Ectodermal cell (in vitro differentiated cells): ENCODE measurements around the gene MED26.

Source experiments
- H3K27ac ChIP-seq: 2 replicates; pipeline ENCODE4 v1.7.0; 2013; ENCODE audit warnings: mild to moderate bottlenecking, low read depth, low read length; ENCODE audit not compliant: insufficient read depth, poor library complexity, severe bottlenecking
- H3K27me3 ChIP-seq: 2 replicates; pipeline ENCODE4 v1.7.0; 2013; ENCODE audit warnings: mild to moderate bottlenecking, low read length; ENCODE audit not compliant: insufficient read depth, control insufficient read depth, poor library complexity, severe bottlenecking
- H3K36me3 ChIP-seq: one replicate; pipeline ENCODE4 v1.7.0; 2013; ENCODE audit warnings: low read length; ENCODE audit not compliant: control insufficient read depth, insufficient read depth
- H3K4me1 ChIP-seq: one replicate; pipeline ENCODE4 v1.7.0; 2013; ENCODE audit warnings: low read length; ENCODE audit not compliant: control insufficient read depth, insufficient read depth
- H3K4me3 ChIP-seq: 2 replicates; pipeline ENCODE4 v1.7.0; 2013; ENCODE audit warnings: low read depth, low read length, control low read depth; ENCODE audit not compliant: insufficient read depth
- H3K9me3 ChIP-seq: 2 replicates; pipeline ENCODE4 v1.7.0; 2013; ENCODE audit warnings: mild to moderate bottlenecking, low read length, moderate library complexity; ENCODE audit not compliant: control insufficient read depth
- WGBS, 2 experiments: methylation state at CpG; one replicate each; pipeline ENCODE4 v1.1.7; 2013; ENCODE audit warnings: missing lambda C conversion rate in 2 of 2; 5-methylcytosine and 5-hydroxymethylcytosine counted together

Gene MED26

GRCh38 chr19:16594131-16594586 is 33.8 kb downstream of the MED26 start:
- Histone ChIP-seq H3K9me3 (no peaks in the 10 kb centered on the region), H3K4me3 (no peak overlapping the region), H3K36me3 (no peaks in the 10 kb centered on the region), H3K4me1 (peaks cover 12% of the 10 kb centered on the region), H3K27me3 (no peaks in the 10 kb centered on the region), H3K27ac (no peak overlapping the region)
- 95 to 98% methylated on average over 10 of the region's 10 CpGs for WGBS, 2 experiments

GRCh38 chr19:16593181-16593580 is 34.8 kb downstream of the MED26 start:
- Histone ChIP-seq H3K9me3 (no peaks in the 10 kb centered on the region), H3K27me3 (no peaks in the 10 kb centered on the region), H3K4me3 (no peak overlapping the region), H3K4me1 (peaks cover 20% of the 10 kb centered on the region), H3K36me3 (no peaks in the 10 kb centered on the region), H3K27ac (no peak overlapping the region)
- 93 to 97% methylated on average over 4 of the region's 4 CpGs for WGBS, 2 experiments

- WGBS, 2 experiments: 71 to 73% methylated on average over 10 of the region's 10 CpGs
- no peaks in the 10 kb centered on the region for H3K36me3 ChIP-seq
- H3K4me3 ChIP-seq: no peak overlapping the region
- no peak overlapping the region for H3K27ac ChIP-seq
- H3K4me1 ChIP-seq: peaks cover 27% of the 10 kb centered on the region
- H3K27me3 ChIP-seq: no peaks in the 10 kb centered on the region
- H3K9me3 ChIP-seq: no peaks in the 10 kb centered on the region
These were observed 36.0 kb downstream of the MED26 start for GRCh38 chr19:16591803-16592556.

DNA sequence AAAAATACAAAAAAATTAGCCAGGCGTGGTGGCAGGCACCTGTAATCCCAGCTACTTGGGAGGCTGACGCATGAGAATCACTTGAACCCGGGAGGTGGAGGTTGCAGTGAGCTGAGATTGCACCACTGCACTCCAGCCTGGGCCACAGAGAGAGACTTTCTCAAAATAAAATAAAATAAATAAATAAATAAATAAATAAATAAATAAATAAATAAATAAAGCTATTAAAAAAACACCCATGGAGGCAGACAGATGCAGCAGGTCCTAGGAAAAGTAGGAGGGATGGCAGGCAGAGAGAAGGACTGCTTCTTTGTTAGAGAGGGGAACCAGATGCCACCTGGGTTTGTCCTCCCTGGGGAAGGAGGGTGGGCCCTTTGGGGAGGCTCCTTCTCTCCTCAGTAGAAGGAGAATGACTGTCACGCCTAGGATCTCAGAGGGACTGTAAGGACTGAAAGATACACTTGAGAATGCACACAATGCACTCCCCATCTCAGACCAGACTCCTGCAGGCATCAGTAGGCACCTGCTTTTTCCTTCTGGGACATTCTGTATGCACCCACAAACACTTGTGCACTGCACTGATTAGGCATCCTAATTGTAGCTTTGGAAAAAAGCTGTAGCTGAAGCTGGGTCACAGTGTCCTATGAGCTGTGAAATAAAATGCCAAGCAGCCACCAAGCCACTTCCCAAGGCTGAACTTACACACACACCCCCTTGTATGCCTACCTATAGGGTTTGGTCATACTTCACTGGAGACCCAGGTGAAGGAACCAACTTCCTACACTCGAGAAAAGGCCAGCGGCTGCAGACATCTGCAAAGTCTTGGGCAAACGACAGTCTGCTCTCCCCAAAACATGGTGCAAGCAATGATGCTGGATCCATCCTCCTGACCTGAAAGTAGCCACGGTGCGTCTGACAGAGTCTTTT is 36.9 kb downstream of the MED26 start:
- WGBS, 2 experiments: 91% methylated on average over 9 of the region's 9 CpGs
- Histone ChIP-seq H3K9me3 (no peaks in the 10 kb centered on the region), H3K36me3 (no peaks in the 10 kb centered on the region), H3K4me3 (no peak overlapping the region), H3K4me1 (peaks cover 27% of the 10 kb centered on the region), H3K27me3 (no peaks in the 10 kb centered on the region), H3K27ac (no peak overlapping the region)

DNA sequence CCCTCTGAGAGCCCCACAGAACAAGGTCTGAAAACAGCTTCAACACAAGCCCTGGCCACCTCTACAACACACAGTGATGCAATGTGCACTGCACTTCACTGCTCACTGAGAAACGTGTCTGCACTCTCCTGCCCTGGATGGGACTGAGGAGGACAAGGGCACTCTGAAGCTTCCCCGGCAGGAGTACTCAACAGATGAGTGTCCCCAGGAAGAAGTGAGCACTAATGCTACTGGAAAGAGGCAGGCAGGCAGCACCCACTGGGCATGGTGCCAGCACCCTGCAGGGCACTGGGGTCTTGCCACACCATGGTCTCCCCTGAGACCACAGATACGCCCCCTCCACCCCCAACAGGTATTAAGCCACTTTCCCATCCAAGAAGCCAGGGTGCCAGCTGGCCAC is 38.1 kb downstream of the MED26 start:
- H3K36me3 ChIP-seq: no peaks in the 10 kb centered on the region
- no peak overlapping the region for H3K4me3 ChIP-seq
- peaks cover 35% of the 10 kb centered on the region for H3K4me1 ChIP-seq
- WGBS, 2 experiments: 88 to 92% methylated on average over 3 of the region's 3 CpGs
- no peak overlapping the region for H3K27ac ChIP-seq
- no peaks in the 10 kb centered on the region for H3K27me3 ChIP-seq
- no peaks in the 10 kb centered on the region for H3K9me3 ChIP-seq

DNA sequence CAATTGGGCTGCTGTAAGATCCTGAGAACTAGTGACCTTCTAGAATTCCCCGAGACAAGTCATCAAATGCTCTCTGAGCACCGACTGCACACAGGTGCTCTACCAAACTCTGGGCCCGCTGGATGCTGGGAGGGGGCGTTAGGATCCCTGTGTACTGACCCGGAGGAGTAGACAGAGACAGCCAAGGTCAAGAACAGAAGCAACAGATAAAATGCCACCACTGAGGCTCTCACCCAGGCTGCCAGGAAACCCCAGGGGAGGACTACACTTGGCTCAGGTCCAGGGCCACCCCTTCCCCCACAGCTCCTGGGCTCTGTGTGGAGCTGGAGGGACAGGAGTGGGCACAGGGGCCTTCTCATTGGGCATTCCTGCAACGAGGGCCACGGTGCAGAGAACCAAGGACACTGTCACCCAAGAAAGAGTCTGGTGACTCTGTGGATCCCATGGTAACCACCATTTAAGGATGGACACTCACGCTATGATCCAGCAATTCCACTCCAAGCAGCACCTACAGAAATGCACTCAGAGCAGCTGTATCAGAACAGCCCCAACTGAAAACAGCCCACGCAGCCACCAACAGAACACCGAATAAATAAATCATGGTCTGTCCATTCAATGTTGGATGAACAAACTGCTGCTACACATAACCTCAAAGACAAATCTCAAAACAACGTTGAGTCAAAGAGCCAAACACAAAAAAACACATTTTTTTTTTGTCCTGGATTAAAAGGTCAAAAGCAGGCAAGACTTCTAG is 39.0 kb downstream of the MED26 start:
- 92 to 94% methylated on average over 11 of the region's 11 CpGs for WGBS, 2 experiments
- Histone ChIP-seq H3K27me3 (no peaks in the 10 kb centered on the region), H3K4me1 (peaks cover 43% of the 10 kb centered on the region), H3K27ac (no peak overlapping the region), H3K9me3 (no peaks in the 10 kb centered on the region), H3K36me3 (no peaks in the 10 kb centered on the region), H3K4me3 (no peak overlapping the region)

- Histone ChIP-seq H3K4me3 (no peak overlapping the region), H3K9me3 (no peaks in the 10 kb centered on the region), H3K4me1 (peaks cover 47% of the 10 kb centered on the region), H3K27me3 (no peaks in the 10 kb centered on the region), H3K27ac (no peak overlapping the region), H3K36me3 (no peaks in the 10 kb centered on the region)
- 79 to 80% methylated on average over 26 of the region's 26 CpGs for WGBS, 2 experiments
These were observed 39.9 kb downstream of the MED26 start for GRCh38 chr19:16587833-16588823.

GRCh38 chr19:16586991-16587832 is 40.8 kb downstream of the MED26 start:
- Histone ChIP-seq H3K4me3 (no peak overlapping the region), H3K4me1 (peaks cover 42% of the 10 kb centered on the region), H3K27ac (no peak overlapping the region), H3K9me3 (no peaks in the 10 kb centered on the region), H3K36me3 (no peaks in the 10 kb centered on the region), H3K27me3 (no peaks in the 10 kb centered on the region)
- WGBS, 2 experiments: 68 to 71% methylated on average over 20 of the region's 20 CpGs
